Stimulated activated CD8-positive, alpha-beta memory T cell treated with anti-CD3 and anti-CD28 coated beads, Interleukin-2, amount 100 ng/mL, for 48 hours (primary cell): Measurements from ENCODE around the gene GTF2A2.

Source experiments
- DNase-seq, 2 donors: peaks; one replicate each; pipeline ENCODE4 v3.0.0-alpha.2; 2020; ENCODE audit warnings: low read depth in 2 of 2

GTF2A2 gene

DNA sequence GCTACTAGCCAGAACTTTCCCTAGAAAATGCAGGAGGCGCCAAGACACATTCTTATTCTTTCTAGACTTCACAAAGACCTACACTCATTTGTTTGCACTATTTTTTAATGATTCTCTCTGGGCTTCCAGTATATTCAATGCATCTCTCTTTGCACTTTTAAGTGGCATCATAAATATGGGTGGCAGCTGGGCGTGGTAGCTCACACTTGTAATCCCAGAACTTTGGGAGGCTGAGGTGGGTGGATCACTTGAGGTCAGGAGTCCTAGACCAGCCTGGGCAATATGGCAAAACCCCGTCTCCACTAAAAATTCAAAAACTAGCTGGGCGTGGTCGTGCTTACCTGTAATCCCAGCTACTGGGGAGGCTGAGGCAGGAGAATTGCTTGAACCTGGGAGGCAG is 51.3 kb downstream of the GTF2A2 start:
- no peak for DNase-seq

DNA sequence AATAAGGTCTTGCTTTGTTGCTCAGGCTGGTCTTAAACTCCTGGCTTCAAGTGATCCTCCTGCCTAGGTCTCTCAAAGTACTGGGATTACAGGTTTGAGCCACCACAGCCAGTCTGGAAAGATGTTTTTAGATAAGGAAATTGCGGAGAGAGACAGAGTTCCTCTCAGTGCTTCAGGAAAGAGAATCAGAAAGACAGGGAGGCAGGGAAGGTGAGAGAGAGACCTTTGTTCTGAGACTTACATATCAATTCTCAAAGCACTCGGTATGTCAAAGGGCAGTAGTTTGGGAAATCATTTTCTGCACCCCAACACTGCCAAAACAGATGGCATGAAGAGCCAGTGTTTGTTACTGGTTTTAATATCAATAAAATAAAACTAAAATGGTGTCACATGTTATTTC is 58.9 kb downstream of the GTF2A2 start:
- DNase-seq: no peak

DNA sequence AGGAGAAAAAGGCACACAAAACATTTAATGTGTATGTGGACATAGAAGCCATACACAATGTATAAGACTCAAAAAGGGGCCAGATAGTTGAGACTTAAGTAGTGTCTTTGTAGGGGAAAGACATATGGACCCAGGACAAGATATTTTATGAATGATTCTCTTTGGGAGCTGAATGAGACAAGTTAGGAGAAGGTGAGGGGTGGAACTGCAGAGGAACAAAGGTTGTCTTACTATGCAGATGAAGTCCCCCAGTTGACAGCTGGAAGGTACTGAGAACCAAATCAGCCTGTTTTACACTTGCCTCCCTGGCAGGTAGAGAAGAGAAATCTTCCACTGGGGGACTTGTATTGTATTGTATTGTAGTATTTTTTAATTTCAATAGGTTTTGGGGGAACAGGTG is 60.7 kb downstream of the GTF2A2 start:
- DNase-seq: no peak

DNA sequence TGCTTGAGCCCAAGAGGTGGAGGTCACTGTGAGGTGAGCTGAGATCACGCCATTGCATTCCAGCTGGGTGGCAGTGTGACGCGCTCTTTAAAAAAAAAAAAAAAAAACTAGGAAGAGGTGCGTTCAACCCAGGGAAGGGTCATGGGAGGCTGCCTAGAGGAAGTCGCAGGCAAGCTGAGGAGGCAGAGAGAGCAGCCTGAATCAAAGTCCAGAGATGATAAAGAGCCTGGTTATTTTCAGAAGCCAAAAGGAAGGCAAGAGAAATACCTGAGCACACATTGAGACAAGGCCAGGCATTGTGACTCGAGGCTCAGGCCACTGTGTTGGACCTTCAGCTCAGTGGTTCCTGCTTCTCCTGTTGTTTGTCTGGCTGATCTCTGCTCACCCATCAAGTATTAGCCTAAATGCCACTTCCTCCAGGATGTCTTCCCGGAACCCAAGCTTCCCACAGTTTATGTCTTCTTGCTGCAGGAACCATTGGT is 61.8 kb downstream of the GTF2A2 start:
- DNase-seq: no peak

DNA sequence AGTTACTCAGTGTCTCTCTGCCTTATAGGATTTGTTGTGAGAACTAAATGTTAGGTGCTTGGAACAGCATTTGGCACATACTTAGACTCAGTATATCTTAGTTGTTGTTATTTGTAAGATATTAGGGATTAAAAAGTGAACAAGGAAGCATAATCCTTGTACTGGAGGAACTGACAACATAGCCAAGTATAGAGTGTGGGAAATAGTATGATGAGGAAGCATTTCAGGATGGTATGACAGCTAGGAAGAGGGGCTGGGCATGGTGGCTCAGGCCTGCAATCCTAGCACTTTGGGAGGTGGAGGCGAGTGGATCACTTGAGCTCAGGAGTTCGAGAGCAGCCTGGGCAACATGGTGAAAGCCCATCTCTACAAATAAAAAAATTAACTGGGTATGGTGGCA is 62.3 kb downstream of the GTF2A2 start:
- no peak for DNase-seq

DNA sequence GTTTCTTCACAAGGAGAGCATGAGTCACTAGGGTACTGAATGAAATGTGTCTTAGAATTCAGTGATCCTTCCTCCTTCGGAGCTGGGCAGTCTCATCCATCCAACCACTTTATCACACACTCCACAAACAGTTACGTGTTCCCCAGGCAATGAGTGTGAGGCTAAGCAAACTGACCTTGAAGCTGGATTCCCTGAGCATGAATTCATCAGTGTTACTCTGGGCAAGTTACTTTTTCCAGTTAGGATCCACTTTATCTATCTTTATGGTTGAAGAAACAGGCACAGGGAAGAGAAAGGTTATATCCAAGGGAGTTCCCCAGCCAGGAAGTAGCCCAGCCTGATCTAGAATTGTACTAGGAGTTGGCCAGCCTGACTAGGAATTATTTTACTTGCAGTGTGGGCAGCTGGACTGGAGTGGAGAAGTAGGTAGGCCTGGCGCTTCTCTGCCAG is 62.8 kb downstream of the GTF2A2 start:
- no peak for DNase-seq

DNA sequence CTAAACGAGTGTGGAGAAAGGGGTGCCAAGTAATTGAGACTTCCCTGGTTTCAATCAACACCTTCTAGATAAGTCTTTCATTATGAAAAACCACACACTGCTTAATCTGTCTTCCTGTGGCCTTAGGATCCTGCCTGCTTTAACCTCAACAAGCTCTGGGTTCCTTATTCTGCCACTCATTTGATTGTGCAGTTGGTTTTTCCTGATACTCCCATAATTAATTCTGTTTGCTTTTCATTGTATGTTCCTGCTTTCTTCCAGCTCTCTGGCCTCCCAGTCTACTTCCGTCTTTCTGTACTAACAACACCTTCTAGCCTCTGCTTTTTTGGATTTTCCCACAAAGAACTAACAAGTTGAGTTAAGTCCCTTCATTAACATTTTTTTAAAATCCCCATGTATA is 66.0 kb downstream of the GTF2A2 start:
- DNase-seq: no peak

DNA sequence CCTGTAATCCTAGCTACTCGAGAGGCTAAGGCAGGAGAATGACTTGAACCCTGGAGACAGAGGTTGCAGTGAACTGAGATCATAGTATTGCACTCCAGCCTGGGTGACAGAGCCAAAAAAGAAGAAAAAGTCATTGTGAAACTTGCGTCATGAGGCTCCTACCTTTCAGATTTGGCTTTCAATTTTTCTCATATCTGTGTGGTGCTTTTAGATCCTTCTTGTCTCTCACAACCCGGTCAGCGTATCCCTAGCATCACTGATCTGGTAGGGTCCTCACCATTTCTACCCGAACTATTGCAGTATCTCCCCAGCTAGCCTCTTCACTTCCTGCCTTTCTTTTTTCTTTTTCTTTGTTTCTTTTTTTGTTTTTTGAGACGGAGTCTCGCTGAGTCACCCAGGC is 67.3 kb downstream of the GTF2A2 start:
- DNase-seq: no peak
